ENCODE data around the gene C16orf74. TPM values are rescaled to one million over a fixed set of nuclear protein-coding genes. Genes with fewer than 3 reads are reported as not detected.

C16orf74 gene
- total and polyA plus RNA-seq, 2 donors (not counting 1 experiment from before 2014, with no cell fraction given) = 73.0 to 83.3 TPM

GRCh38 chr16:85662482-85662812, 88.4 kb downstream of the C16orf74 start:
- Histone ChIP-seq H2AFZ (ENCODE audit: insufficient read depth, low read depth, low read length, poor library complexity, severe bottlenecking) (no peak overlapping the region), H3K4me3 (ENCODE audit: control extremely low read depth in 1 of 5, extremely low read depth in 1 of 5, insufficient read depth in 1 of 5, low read depth in 2 of 5, low read length in 4 of 5) (no peak overlapping the region), H3K79me2 (ENCODE audit: control insufficient read depth, insufficient read depth, low read length) (peaks cover 12% of the 10 kb centered on the region), H3K27ac (ENCODE audit: low read length in 2 of 2) (no peak overlapping the region), H3K4me1 (ENCODE audit: control insufficient read depth in 2 of 2, insufficient read depth in 2 of 2, low read length in 2 of 2) (no peaks in the 10 kb centered on the region), H3K9me3 (ENCODE audit: control extremely low read depth in 1 of 3, control insufficient read depth in 2 of 3, insufficient read depth in 1 of 3, low read length in 2 of 3) (no peaks in the 10 kb centered on the region), H3K9ac (ENCODE audit: low read length) (no peak overlapping the region), H3K27me3 (replicated peaks in 1 of 4; ENCODE audit: control extremely low read depth in 1 of 4, control insufficient read depth in 3 of 4, insufficient read depth in 4 of 4, low read length in 3 of 4) (no peaks in the 10 kb centered on the region), H3K4me2 (replicated peaks; ENCODE audit: low read depth, low read length, poor library complexity, severe bottlenecking) (no peak overlapping the region), H4K20me1 (ENCODE audit: control insufficient read depth, insufficient read depth, low read length, poor library complexity, severe bottlenecking) (peaks cover 55% of the 10 kb centered on the region), H3K36me3 (replicated peaks in 1 of 2; ENCODE audit: control extremely low read depth in 1 of 2, control insufficient read depth in 1 of 2, extremely low read depth in 1 of 2, insufficient read depth in 2 of 2, low read length in 1 of 2) (peaks cover 3 to 87% of the 10 kb centered on the region in 2 experiments)
- Mint-ChIP-seq H3K27me3 (no peaks in the 10 kb centered on the region), H3K4me1 (peaks cover 4% of the 10 kb centered on the region), H3K4me3 (no peak overlapping the region), H3K9me3 (ENCODE audit: insufficient read depth) (no peaks in the 10 kb centered on the region), H3K27ac (no peak overlapping the region)
- intact Hi-C loops (cut with micrococcal nuclease) = no loop called here
- ChIA-PET POLR2A (no interaction called here), CTCF (interaction anchor here (1.4 to 6.7 kb wide), 2 partner anchors 55 to 98 kb away, joined by 4 to 45 read pairs; no protein-coding TSS in a partner anchor)
- DNase-seq (no peak), ATAC-seq (ENCODE audit: low read depth) (no peak)
- TF ChIP-seq CTCF (IDR thresholded peaks at IDR 0.05) (no peak), EZH2 (IDR thresholded peaks at IDR 0.05; ENCODE audit: borderline replicate concordance, insufficient read depth, low read depth, low read length, poor library complexity, severe bottlenecking) (no peak)
- 95% methylated on average over 3 of the region's 3 CpGs for WGBS (ENCODE audit: insufficient coverage)

- H3K4me3 ChIP-seq (ENCODE audit: control extremely low read depth in 1 of 5, extremely low read depth in 1 of 5, insufficient read depth in 1 of 5, low read depth in 2 of 5, low read length in 4 of 5) = no peak overlapping the region
- no peaks in the 10 kb centered on the region for H3K27me3 ChIP-seq (replicated peaks in 1 of 4; ENCODE audit: control extremely low read depth in 1 of 4, control insufficient read depth in 3 of 4, insufficient read depth in 4 of 4, low read length in 3 of 4)
- H3K27ac ChIP-seq (ENCODE audit: low read length in 2 of 2) = no peak overlapping the region
- POLR2A ChIA-PET = no interaction called here
- DNase-seq (no peak), ATAC-seq (ENCODE audit: low read depth) (no peak)
- H3K36me3 ChIP-seq (replicated peaks in 1 of 2; ENCODE audit: control extremely low read depth in 1 of 2, control insufficient read depth in 1 of 2, extremely low read depth in 1 of 2, insufficient read depth in 2 of 2, low read length in 1 of 2) = peaks cover 3 to 87% of the 10 kb centered on the region in 2 experiments
- Mint-ChIP-seq H3K4me1 (peaks cover 4% of the 10 kb centered on the region), H3K27ac (no peak overlapping the region), H3K27me3 (no peaks in the 10 kb centered on the region), H3K4me3 (no peak overlapping the region), H3K9me3 (ENCODE audit: insufficient read depth) (no peaks in the 10 kb centered on the region)
- H3K9ac ChIP-seq (ENCODE audit: low read length) = no peak overlapping the region
- H2AFZ ChIP-seq (ENCODE audit: insufficient read depth, low read depth, low read length, poor library complexity, severe bottlenecking) = no peak overlapping the region
- CTCF ChIA-PET = interaction anchor here (1.4 to 6.7 kb wide), 3 partner anchors 55 to 99 kb away, joined by 4 to 58 read pairs (median 45); no protein-coding TSS in a partner anchor
- WGBS (ENCODE audit: insufficient coverage) = 96% methylated on average over 25 of the region's 26 CpGs
- H3K79me2 ChIP-seq (ENCODE audit: control insufficient read depth, insufficient read depth, low read length) = peaks cover 12% of the 10 kb centered on the region
- no peak for TF ChIP-seq CTCF (IDR thresholded peaks at IDR 0.05)
- TF ChIP-seq EZH2 (IDR thresholded peaks at IDR 0.05; ENCODE audit: borderline replicate concordance, insufficient read depth, low read depth, low read length, poor library complexity, severe bottlenecking) = no peak
- no peaks in the 10 kb centered on the region for H3K9me3 ChIP-seq (ENCODE audit: control extremely low read depth in 1 of 3, control insufficient read depth in 2 of 3, insufficient read depth in 1 of 3, low read length in 2 of 3)
- H3K4me1 ChIP-seq (ENCODE audit: control insufficient read depth in 2 of 2, insufficient read depth in 2 of 2, low read length in 2 of 2) = no peaks in the 10 kb centered on the region
- peaks cover 60% of the 10 kb centered on the region for H4K20me1 ChIP-seq (ENCODE audit: control insufficient read depth, insufficient read depth, low read length, poor library complexity, severe bottlenecking)
- intact Hi-C loops (cut with micrococcal nuclease) = no loop called here
- no peak overlapping the region for H3K4me2 ChIP-seq (replicated peaks; ENCODE audit: low read depth, low read length, poor library complexity, severe bottlenecking)
Measured at GRCh38 chr16:85661740-85662481, 89.0 kb downstream of the C16orf74 start.

Data from B cell (primary cell).